ENCODE measurements around the gene DNAH10.

The DNAH10 gene

DNA sequence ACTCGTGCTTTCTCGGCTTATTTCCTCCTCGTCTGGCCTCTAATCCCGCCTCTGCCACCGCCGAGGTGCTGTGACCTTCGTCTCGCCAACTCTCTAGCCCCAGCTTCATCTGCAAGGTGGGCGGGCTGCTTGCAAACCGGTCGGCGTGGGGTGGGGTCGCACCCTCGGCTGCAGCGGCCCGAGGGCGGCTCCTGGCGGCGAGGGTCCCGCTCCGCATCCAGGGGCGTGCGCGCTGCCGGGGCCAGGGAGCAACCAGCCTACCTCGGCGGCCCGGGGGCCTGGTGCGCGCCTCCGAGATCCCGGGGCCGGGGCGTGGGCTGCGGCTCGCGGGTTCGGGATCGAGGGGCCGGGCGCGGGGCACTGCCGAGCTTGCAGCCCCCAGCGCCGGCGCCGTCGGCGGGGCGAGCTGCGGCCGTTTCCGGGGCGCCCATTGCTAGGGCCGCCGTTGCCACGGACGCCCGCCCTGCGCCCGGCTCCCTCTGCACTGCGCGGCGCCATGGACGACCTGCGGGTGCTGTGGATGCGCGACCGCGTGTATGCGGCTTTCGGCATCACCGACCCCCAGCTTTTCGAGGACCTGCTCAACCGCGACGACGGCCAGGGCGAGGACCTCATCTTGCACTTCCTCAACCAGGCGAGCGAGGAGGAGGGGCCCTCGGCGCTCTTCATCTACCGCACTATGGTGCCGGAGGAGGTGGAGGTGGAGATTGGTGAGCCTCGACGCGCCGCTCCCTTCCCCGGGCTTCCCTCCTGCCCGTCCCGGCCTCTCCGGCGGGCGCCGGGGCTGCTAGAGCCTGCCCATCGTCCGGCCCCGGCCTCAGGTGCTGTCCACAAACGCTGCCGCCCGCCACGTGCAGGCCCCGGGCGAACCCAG is at the start of gene DNAH10:
TSS of gene DNAH10 (plus strand) at position 461 of the 874 bp plus-strand sequence. CDS start at position 497, 36 bp downstream.
- DNase-seq (ENCODE audit: low spot score) = peak; percentile 7

DNA sequence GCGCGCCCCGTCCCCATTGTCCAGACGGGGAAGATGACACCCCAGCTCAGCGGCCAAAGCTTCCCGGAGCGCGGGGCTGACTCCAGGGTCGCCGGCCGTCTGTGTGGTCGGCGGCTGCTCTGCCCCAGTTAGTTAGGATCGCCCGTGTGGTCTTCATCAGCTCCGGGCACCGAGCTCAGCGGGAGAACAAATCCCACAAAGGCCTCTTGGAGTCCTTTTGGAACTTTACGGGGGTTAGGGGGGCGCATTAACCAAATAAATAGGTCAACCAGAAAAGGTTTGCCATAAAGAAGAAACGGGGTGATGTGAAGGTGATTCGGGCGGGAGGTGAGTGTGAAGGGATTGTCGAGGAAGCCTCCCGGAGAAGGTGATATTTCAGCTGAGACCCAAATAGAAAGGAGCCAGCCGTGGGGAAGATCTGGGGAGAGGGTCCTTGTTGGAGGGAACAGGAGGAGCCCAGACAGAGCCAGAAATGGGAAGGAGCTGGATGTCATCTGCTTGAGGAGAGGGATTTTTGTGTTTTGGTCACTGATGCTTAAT is 49.3 kb upstream of the DNAH10 start:
- no peak for DNase-seq (ENCODE audit: low spot score)

- peak; percentile 26 for DNase-seq (ENCODE audit: low spot score)
Measured at GRCh38 chr12:123713398-123713797, 48.7 kb upstream of the DNAH10 start.

DNA sequence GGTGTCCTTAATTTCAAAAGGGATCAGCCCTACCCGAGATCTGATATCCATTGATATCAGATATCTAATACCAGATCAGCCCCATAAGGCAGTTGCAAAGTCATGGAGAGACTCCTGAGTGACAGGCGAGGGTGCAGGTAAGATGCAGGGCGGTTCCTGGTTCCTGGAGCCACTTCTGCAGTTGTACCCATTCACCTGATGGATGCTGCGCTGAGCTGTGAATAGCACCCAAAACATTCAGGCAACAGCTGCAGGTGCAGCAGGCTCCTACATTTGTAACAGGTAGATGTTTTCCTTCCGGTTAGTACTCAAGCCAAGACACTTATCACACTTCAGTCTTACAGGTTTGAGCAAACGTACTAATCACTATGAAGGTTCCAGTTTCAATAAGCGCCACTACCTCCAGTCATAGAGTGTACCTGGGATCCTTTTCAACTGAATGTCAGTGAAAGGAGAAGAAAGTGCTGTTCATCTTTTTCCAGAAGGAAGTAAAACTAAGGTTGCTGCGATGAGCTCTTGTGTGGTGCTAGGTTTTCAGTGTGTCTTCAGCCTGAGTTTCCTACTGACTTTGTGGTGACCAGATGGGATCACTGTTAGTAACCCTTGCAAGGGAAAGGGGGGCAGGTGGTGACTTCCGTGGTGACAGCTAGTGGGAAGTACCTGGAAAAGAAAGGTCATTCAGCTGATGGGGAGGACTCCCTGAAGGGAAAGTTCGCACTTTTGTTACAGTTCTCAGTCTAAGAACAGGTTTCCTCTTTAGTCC is 48.1 kb upstream of the DNAH10 start:
- DNase-seq (ENCODE audit: low spot score) = no peak

DNA sequence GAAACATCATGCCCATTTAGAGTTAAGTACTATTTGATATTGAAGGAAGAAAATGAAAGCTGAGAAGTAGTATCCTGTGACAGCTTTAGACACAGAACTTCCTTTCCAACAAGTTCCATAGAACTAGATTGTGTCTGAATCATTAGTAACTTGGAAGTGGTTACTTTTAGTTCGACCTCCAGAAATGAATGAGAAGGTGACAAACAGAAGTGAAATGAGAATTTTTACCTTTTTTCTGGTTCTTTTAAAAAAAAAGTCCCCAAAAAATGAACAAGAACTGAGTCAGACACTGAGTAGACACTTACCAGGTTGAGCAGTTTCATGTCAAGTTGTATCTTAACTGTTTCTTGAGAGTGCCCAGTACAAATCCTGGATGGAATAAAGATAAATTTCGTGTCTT is 46.9 kb upstream of the DNAH10 start:
- DNase-seq (ENCODE audit: low spot score) = no peak

GRCh38 chr12:123717350-123717749 is 44.8 kb upstream of the DNAH10 start:
- no peak for DNase-seq (ENCODE audit: low spot score)

GRCh38 chr12:123720141-123720814 is 41.8 kb upstream of the DNAH10 start:
- no peak for DNase-seq (ENCODE audit: low spot score)

- no peak for DNase-seq (ENCODE audit: low spot score)
Measured at GRCh38 chr12:123721245-123721644, 40.9 kb upstream of the DNAH10 start.

DNA sequence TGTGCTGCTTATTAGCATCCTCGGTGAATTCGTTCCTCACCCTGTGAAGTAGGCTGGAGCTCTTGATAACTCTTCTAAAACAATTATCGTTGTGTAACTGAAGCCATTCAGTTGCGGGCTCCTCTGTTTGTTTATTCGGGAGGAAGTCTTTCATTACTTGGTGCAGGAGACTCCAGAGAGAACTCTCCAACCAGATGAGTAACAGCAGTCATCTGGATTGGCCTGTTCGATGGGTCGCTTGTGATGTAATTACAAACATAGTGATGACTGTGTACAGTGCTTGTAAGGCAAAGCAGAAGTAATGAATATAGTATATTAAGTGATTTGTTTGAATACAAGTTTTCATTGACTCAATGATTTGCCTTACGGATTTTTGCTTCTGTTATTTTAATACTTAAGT is 39.1 kb upstream of the DNAH10 start:
- no peak for DNase-seq (ENCODE audit: low spot score)

DNA sequence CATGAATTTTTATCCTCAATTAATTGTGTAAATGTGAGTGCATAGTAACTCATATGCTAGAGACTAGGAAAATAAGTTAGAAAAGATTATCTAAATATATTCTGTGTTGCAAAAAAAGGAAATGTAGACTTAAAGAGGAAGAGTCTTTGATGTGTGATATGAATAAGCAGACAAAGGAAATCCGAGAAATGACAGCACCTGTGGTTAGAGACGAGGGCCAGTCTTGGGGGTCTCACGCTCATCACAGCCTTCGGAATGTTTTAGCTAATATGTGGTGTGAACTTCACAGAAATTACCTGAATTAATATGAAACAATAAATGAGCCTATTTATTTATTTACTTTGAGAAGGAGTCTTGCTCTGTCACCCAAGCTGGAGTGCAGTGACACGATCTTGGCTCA is 38.3 kb upstream of the DNAH10 start:
- DNase-seq (ENCODE audit: low spot score) = no peak

DNA sequence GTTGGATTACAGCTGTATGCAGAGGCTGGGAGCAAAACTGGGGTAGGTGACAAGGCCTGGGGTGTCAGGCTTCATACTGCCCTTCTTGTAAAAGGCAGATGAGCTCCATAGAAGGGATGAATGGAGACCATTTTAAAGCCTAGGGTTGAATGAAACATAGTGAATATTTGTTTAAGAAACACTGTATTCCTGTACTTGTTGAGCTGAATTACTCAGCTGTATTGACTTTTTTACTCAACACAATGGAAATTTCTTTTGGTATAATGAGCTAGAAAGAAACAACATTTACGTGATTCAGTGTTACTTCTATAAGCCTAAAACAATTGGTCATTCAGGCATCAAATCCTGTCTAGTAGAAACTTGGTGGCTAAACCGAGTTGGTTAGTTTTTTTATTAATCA is 35.9 kb upstream of the DNAH10 start:
- DNase-seq (ENCODE audit: low spot score) = no peak

DNA sequence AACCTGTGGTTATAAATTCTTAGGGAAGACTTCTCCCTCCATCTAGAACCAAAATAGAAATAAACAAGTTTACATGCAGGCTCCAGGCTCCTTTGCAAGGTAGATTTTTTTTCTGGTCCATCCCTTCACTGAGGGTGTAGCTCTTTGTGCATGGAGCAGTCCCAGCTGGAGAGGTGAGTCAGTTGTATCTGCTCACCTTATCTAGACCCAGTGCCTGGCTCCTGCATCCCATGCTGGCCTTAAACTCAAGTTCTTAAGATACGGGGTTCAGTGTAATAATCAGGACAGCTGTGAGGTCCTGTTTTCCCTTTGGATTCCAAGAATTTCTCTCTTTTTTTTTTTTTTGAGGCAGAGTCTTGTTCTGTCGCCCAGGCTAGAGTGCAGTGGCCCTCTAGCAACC is 35.1 kb upstream of the DNAH10 start:
- no peak for DNase-seq (ENCODE audit: low spot score)

GRCh38 chr12:123727878-123728277 is 34.2 kb upstream of the DNAH10 start:
- no peak for DNase-seq (ENCODE audit: low spot score)

GRCh38 chr12:123731596-123731995 is 30.5 kb upstream of the DNAH10 start:
- no peak for DNase-seq (ENCODE audit: low spot score)

DNA sequence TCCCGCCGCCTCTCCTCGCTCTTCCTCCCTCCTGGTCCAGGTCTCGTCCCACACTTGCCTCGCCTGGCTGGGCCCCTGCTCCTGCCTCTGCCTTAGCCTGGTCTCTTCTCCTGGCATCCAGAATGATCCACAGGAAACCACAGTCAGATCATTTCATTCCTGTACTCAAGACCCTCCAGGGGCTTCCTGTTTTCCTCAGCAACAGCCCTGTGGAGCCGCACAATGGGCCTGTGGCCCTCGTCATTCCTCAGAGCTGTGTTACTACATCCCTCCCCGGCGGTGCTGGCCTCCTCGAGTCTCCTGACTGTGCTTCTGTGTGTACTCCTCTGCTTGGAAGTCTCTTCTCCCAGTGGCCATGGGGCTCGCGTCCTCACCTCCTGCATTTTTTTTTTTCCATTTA is 29.9 kb upstream of the DNAH10 start:
- no peak for DNase-seq (ENCODE audit: low spot score)

- DNase-seq (ENCODE audit: low spot score) = no peak
Measured at GRCh38 chr12:123733229-123733628, 28.9 kb upstream of the DNAH10 start.

GRCh38 chr12:123734268-123734667 is 27.8 kb upstream of the DNAH10 start:
- no peak for DNase-seq (ENCODE audit: low spot score)

GRCh38 chr12:123741937-123742572 is 20.0 kb upstream of the DNAH10 start:
- no peak for DNase-seq (ENCODE audit: low spot score)

- DNase-seq (ENCODE audit: low spot score) = no peak
Measured at GRCh38 chr12:123743002-123743401, 19.1 kb upstream of the DNAH10 start.

DNA sequence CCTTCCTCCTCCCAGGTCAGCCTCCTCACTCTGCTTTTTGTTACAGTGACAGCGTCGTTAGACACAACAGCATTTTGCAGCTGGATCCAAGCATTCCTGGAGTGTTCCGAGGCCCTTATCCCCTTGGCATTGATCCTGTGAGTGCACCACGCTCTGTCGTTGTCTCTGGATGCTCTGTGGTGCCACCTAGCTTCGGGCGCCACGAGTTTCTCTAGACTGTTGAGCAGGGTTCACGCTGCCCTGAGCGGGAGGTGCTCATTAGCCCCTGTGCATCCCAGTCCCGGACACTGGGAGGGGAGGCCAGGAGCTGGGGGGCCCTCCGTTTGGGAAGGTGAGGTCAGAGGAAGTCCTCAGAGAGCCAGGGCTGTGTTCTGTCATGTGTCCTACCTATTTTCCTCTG is 17.3 kb upstream of the DNAH10 start:
- DNase-seq (ENCODE audit: low spot score) = no peak

GRCh38 chr12:123747309-123747708 is 14.8 kb upstream of the DNAH10 start:
- DNase-seq (ENCODE audit: low spot score) = no peak

GRCh38 chr12:123748161-123748560 is 13.9 kb upstream of the DNAH10 start:
- DNase-seq (ENCODE audit: low spot score) = no peak
